ENCODE results near the gene C8G. TPM values are rescaled to one million over a fixed set of nuclear protein-coding genes. Genes with fewer than 3 reads are reported as not detected.

Gene C8G
- total and polyA plus RNA-seq, 2 of the 8 experiments (the other 6 are each of a cell fraction or from before 2014, with no cell fraction given), result 0.62 to 0.80 TPM

DNA sequence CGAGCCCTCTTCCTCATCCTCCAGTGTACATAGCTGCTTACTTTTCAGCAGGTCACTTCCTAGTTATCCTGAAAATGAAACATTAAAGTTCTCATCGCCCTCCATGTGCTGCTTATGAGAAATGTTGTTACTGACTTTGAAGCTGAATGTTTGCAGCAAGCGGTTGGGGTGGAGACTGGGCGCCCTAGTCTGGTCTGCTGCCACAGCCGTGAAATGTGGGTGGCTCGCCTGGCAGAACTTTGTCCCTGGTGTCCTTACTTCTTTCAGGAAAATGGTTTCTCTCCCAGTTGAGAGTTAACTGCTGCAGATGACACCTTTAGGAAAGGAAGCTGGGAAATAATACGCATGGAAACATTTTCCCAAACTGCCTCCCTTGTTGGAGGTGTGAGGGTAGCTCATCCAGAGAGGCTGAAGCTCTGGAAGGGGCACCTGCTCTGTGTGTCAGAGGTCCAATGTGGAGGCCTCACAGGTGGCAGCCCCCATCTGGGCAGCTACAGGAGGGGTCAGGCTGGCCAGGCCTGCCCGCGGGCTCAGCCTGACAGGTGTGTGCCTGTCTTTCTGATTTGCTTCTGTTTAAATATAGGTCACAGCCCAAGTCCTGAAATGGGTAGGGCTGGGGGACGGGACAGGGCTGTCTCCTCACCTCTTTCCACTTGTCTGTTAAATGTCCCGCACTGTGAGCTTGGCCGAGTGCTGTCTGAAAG, 34.7 kb upstream of the C8G start:
- Histone ChIP-seq H3K27ac (ENCODE audit: low read depth, low read length) (no peak overlapping the region), H3K4me2 (ENCODE audit: insufficient read depth in 1 of 2, low read depth in 2 of 2, low read length in 2 of 2) (no peak overlapping the region), H4K8ac (ENCODE audit: extremely low read depth, insufficient read depth, low read length) (no peak overlapping the region), H3K9ac (replicated peaks in 1 of 4; ENCODE audit: extremely low read depth in 1 of 4, low read depth in 3 of 4, low read length in 3 of 4) (no peak overlapping the region), H2BK20ac (ENCODE audit: low read length) (no peak overlapping the region), H3K14ac (ENCODE audit: insufficient read length) (no peak overlapping the region), H3K4me3 (ENCODE audit: extremely low read depth in 1 of 4, insufficient read depth in 2 of 4, low read depth in 3 of 4, low read length in 4 of 4) (no peak overlapping the region), H2BK12ac (ENCODE audit: low read depth, low read length) (no peak overlapping the region), H2AK5ac (ENCODE audit: low read depth, low read length) (no peak overlapping the region), H3K4me1 (replicated peaks in 1 of 4; ENCODE audit: control insufficient read depth in 3 of 4, insufficient read depth in 4 of 4, low read length in 3 of 4) (no peaks in the 10 kb centered on the region), H3K56ac (replicated peaks; ENCODE audit: insufficient read length, low read depth, low read length) (no peak overlapping the region), H3K36me3 (ENCODE audit: control insufficient read depth in 2 of 4, insufficient read depth in 4 of 4, low read length in 3 of 4) (peaks cover 6 to 41% (median 23%) of the 10 kb centered on the region in 4 experiments; a peak in 6 of 8 replicates), H3K23me2 (ENCODE audit: low read depth, low read length) (no peaks in the 10 kb centered on the region), H3K9me3 (ENCODE audit: insufficient read depth in 2 of 2, low read depth in 1 of 2, low read length in 1 of 2) (no peaks in the 10 kb centered on the region), H3K4ac (replicated peaks; ENCODE audit: insufficient read length, low read depth, low read length) (no peak overlapping the region), H3K79me1 (ENCODE audit: low read depth, low read length) (peaks cover 5% of the 10 kb centered on the region), H2BK120ac (replicated peaks; ENCODE audit: low read depth, low read length) (no peak overlapping the region), H2AFZ (ENCODE audit: low read length) (no peak overlapping the region), H3K27me3 (replicated peaks in 1 of 4; ENCODE audit: control insufficient read depth in 3 of 4, extremely low read depth in 1 of 4, insufficient read depth in 3 of 4, low read length in 3 of 4) (no peaks in the 10 kb centered on the region), H3K23ac (ENCODE audit: insufficient read length) (no peak overlapping the region), H4K5ac (ENCODE audit: insufficient read length, low read depth, low read length) (no peak overlapping the region), H2BK5ac (ENCODE audit: low read depth, low read length) (no peak overlapping the region), H4K91ac (replicated peaks; ENCODE audit: insufficient read length, low read length) (no peak overlapping the region), H3K79me2 (ENCODE audit: control insufficient read depth in 1 of 2, insufficient read depth in 2 of 2, low read length in 2 of 2) (no peaks in the 10 kb centered on the region; a peak in 1 of 4 replicates), H2BK15ac (ENCODE audit: low read length) (no peak overlapping the region), H4K20me1 (replicated peaks in 1 of 2; ENCODE audit: control insufficient read depth in 1 of 2, insufficient read depth in 2 of 2, low read length in 2 of 2) (peaks cover 4 to 17% of the 10 kb centered on the region in 2 experiments), H3K18ac (ENCODE audit: extremely low read depth, low read length) (no peak overlapping the region)
- ChIA-PET POLR2A (ENCODE audit: partially characterized antibody) (interaction anchor here (1.8 kb wide), 1 partner anchor 12 kb away, joined by 6 read pairs; no protein-coding TSS in a partner anchor), CTCF (ENCODE audit: partially characterized antibody) (interaction anchor here (0.8 to 2.5 kb wide), 5 partner anchors 9 to 123 kb away, joined by 3 to 8 read pairs (median 3); no protein-coding TSS in a partner anchor)
- WGBS, 2 experiments (ENCODE audit: extremely low coverage in 1 of 2, insufficient coverage in 1 of 2, insufficient read length in 1 of 2, insufficient replicate concordance in 2 of 2, low coverage in 1 of 2, low lambda C conversion rate in 2 of 2, missing lambda C conversion rate in 1 of 2), result 85% methylated on average over 12 of the region's 12 CpGs; no CpG with 5 or more reads in 1 of the 2 experiments
- FAIRE-seq (no peak), DNase-seq (ENCODE audit: low read depth in 1 of 2, low spot score in 2 of 2) (no peak)
- no peak for TF ChIP-seq TEAD4 (IDR thresholded peaks at IDR 0.05; ENCODE audit: low read depth, low read length)
- no peak for TF ChIP-seq CHD2 (IDR thresholded peaks at IDR 0.05; ENCODE audit: low read length)
